Right ventricle myocardium inferior (tissue), 1 donor: ENCODE measurements around the gene GALNT7. TPM values are rescaled to one million over a fixed set of nuclear protein-coding genes. Genes with fewer than 3 reads are reported as not detected.

Experiments
- ATAC-seq: fragments of 200-7000 bp; cut with Tn5 transposase; one replicate; pipeline ENCODE4 v1.9.1; 2020; ENCODE audit warnings: mild to moderate bottlenecking, moderate library complexity
- DNase-seq: peaks from one replicate; pipeline ENCODE4 v3.0.0; 2021; ENCODE audit errors: missing footprints
- intact Hi-C: fragments of 100-400 bp; cut with DNase I; formaldehyde crosslinking; loops from one replicate; pipeline ENCODE4 v1.11.0; 2022
- microRNA-seq: library from miRNA; unstranded; fragments of <30 nt; microRNA quantifications from one replicate; pipeline ENCODE4 v1.2.0, GENCODE V29; 2020
- total RNA-seq: library from RNA; stranded (reverse); fragmentation: NEBNext Ultra II Directional; extraction: Animal tissue kit (Norgen Biotek cat#: 25700); gene quantifications from one replicate; pipeline ENCODE4 v1.2.1, GENCODE V29; 2021
- donor health status: DM: no; HTN: yes; CAD: no; lungs with severe emphysema.

GALNT7 gene
- total RNA-seq, 1 donor from 2014 or later, result 5.1 TPM

- intact Hi-C loops, result no loop called here
- ATAC-seq (no peak), DNase-seq (no peak)
Measured at GRCh38 chr4:173360587-173361221, 192.1 kb downstream of the GALNT7 start.

DNA sequence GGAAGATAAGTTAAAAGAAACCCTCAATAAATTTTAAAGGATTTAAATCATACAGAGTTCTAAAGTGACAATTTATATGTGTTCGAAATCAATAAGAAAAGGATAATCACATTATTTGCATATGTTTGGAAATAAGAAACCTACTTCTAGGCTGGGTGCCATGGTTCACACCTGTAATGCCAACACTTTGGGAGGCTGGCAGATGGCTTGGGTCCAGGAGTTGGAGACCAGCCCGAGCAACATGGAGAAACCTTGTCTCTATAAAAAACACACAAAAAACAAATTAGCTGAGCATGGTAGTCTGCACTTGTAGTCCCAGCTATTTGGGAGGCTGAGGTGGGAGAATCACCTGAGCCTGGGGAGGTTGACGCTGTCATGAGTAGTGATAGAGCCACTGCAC is 194.1 kb downstream of the GALNT7 start:
- intact Hi-C loops, result no loop called here
- ATAC-seq, result no peak
- DNase-seq, result no peak

GRCh38 chr4:173365359-173365996 is 196.9 kb downstream of the GALNT7 start:
- no peak for ATAC-seq
- no peak for DNase-seq
- intact Hi-C loops, result no loop called here

DNA sequence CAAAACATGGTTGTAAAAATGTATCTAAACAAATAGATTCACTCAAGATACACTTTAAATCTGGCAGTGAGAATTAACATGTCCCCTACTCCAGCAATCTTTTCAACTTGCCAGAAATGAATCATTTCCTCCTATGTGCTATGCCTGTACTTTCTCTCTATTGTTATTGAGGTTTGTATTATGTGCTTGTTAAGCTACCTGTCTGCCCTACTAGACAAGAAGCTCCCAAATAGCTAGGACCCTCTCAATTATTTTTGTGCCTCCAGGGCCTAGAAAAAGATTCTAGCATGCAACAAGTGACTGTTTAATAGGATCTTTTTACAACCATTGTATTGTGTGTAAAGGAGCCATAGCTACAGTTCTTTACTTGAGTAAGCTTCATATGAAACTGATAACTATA is 198.7 kb downstream of the GALNT7 start:
- no peak for DNase-seq
- intact Hi-C loops, result no loop called here
- ATAC-seq, result no peak

- no peak for DNase-seq
- intact Hi-C loops, result no loop called here
- ATAC-seq, result no peak
Measured at GRCh38 chr4:173367946-173368345, 199.3 kb downstream of the GALNT7 start.

DNA sequence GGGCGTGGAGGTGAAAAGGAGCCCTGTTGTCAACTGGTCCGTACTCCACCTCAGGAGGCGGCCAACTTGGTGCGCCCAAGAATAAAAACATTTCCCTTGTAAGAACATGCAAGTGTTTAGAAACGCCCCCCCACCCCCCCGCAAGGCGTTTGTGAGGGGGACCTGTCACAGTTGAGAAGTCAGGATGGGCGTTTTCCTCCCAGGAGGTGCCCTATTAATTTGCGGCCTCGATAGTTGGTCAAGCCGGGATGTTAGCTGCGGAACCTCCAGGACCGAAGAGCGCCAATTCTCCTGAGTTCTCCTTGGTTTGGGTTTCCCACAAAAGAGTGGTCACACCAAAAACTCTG is 201.5 kb downstream of the GALNT7 start:
- DNase-seq (peak; percentile 81), ATAC-seq (peak; percentile 8)
- intact Hi-C loops, result loop anchor here (1.0 kb wide), 1 partner anchor 36 kb away; the partner anchor contains the start of gene HMGB2

GRCh38 chr4:173370477-173371291 is 202.1 kb downstream of the GALNT7 start, which contains the start of gene SAP30:
Gene SAP30, plus strand, starts transcription at chr4:173370954. Its CDS starts 229 bp downstream, at chr4:173371183.
- intact Hi-C loops, result loop anchor here (1.0 kb wide), 1 partner anchor 36 kb away; the partner anchor contains the start of gene HMGB2
- DNase-seq, result peak; percentile 99
- ATAC-seq, result peak; percentile 98

GRCh38 chr4:173371292-173372192 is 202.9 kb downstream of the GALNT7 start:
- intact Hi-C loops, result loop anchor here (2.0 kb wide), 1 partner anchor 39 kb away; no protein-coding TSS in a partner anchor
- DNase-seq (peak; percentile 86), ATAC-seq (peak; percentile 28)

Small RNAs within 50 kb of the gene (microRNA-seq; reads per million reads assigned to microRNA genes)
- not detected for gene MIR548T

Other genes with a start within 250 kb of the GALNT7 start
- 42.1 TPM for gene HMGB2, start 165.5 kb downstream of the GALNT7 start, total RNA-seq
- gene SAP30, start 202.1 kb downstream of the GALNT7 start, total RNA-seq, result 14.6 TPM
- 0.76 TPM for gene SCRG1, start 230.3 kb downstream of the GALNT7 start, total RNA-seq